ENCODE measurements around the gene MAP7.
"Not testable (repeated sequence)": the region's sequence is repeated elsewhere in the genome, so short reads cannot be mapped to it uniquely, and the experiment has no call there.

MAP7 gene
- total RNA-seq: 0.72 to 1.2 (median 0.82) reads per million in 4 experiments

DNA sequence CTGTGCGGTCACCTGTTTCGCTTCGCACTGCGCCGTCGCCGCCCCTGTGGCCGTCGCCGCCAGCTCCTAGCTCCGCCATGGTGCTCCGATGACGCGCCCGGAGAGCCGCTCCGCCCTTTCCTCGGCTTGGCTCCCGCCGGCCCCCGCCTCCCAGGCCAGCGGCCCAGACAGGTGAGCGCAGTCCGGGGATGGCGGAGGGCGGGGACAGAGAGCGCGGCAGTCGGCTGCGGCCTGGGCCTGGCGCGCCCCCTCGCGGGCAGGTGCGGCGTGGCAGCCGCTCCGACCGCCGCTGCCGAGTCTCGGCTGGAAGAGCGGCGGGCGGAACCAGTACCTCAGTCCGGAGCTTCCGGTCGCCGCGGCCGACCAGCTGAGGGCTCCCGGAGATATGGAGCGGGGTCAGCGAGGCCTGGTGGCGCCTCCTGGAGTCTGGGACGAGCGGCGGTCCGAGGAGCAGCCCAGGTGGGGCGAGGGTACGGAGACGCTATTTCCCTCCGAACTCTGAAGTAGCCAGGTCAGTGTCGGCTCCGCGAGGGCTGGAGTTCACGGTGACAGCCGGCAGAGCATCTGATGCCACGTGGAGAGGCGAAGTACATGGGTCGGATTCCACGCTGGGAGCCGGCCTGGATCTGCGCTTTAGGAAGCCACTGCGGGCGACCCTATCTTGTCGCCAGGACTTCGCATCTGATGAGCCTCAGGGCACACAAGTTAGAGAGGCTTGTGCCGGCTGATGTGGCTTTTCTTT lies at the start of gene MAP7:
Gene MAP7, minus strand, starts transcription at position 93 of the 742 bp plus-strand sequence. Its CDS starts 14 bp downstream, at position 79.
- DNase-seq: peak; percentile 24

DNA sequence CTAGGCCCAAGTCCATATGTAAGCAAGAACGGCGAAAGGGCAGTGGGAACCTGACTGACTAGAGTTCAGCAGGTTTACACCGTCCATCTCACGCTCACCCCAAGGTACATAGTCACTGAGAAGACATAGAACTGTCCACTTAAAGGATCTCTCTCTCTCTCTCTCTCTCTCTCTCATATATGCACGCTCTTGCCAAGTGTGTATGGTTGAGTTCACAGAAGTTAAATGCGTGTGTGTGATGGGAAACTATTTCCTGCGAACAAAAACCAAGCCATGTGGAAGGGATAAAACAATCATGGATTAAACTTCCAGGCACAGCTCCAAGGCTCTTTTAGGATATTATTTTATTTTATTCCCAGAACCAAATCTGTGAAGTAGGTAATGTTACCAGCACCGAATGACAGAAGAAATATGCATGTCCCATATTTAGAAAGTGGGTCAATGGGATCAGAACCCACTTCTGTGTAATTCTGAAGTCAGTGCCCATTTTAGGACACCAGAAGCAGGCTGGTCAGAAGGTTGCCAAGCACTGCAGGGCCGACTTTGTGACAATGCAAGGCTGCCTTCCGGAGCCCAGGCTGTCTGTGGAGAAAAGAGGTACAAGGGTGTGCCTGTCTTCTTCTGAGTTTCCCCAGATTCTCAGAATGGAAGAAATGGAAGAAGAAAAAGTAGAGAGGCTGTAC lies 49.2 kb upstream of the MAP7 start:
- DNase-seq: no peak

DNA sequence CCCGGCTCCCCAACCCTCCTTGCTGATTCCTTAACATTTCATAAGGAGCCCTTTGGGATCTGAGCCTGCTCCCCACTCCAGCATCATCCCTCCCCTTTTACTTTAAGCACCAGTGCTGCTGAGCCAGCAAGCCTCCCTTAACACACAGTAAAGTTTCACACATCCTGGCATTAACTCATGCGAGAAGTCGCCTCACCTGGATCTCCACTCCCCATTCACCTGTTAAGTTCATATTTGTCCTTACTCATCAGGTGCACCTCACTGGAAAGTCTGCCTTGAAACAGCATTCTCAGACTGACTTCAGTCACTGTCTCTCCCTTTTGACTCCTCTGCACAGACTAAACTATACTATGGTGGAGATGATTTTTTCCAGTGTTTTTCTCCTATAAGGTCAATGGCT lies 47.8 kb upstream of the MAP7 start:
- no peak for DNase-seq

DNA sequence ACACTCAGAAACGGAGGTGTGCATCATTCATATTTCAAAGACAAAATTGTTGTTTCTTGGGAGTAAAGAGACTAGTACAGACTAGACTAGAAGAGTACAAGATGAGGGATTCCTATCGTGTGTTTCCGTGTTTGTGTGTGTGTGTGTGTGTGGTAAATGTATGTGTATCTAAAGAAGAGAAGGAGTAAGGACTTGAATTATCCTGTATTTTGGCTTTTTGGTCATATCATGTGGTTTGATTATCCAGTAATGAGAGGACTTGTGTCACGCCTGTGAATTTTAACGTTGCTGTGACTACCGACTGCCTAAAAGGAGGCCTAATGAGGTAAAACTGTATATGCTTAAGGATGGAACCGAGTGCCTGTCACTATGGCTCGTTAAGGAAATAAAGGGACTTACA lies 44.4 kb upstream of the MAP7 start:
- DNase-seq: no peak

DNA sequence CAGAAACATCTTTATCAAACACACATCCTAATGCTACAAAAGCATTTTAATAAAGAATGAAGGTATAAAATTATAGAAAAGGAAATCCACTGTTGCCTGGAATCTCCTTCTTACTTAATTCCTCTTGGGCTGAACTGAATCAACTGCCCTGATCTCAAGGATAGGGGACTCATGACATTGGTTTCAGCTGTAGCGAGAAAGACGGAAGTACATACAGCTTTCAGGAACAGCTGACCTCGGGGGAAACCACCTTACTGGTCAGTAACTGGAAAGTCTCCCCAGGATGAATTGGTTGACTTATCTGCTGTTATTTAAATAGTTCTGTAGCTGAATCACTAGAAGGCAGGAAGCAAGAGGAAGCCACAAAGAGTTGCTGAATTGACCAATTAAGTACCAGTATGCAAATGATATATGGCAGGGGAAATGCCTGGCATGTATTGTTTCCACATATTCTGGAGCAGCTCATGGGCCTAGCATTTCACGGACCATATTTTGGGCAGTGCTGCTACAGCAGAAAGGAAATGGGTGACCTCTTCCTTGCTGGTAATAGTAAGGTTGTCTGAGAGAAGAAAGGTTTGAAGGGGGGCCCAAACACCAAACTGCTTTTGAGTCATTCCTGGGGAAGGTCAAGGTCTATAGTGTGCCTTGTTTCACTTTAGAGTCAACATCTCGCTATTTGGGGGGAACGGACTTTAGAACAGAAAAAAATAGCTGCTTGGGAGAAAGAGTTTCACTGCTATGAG lies 43.7 kb upstream of the MAP7 start:
- no peak for DNase-seq

DNA sequence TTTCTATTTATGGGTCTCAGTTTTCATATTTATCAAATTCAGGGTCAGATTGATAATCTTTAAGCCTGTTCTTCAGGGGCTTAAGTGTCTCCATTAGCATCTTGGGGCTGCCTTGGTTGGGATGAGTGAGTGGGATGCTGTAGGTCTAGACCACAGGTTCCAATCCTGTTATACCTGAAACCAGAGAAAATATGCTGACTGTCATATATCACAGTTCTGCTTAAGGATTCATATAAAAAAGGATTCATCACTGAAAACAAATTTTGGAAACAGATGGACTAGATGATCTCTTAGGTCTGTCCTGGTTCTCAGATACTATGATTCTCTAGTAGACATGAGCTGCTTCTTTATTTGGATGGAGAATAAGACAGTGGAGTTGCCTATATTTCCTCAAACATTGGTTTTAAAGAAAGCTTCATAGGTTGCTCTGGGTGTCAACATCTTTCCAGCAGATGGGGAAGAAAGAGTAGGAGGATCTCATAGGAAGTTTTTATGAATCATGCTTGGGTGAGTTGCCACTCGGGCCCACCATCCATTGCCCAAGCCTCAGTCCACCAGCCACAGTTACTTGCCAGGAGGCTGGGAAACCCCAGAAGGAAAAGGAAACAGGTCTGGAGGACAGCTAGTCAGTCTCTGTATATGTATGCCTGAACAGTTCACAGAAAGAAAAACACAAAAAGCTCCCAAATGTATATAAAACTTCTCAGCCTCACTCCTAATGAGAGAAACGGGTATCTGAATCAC lies 42.9 kb upstream of the MAP7 start:
- DNase-seq: no peak

DNA sequence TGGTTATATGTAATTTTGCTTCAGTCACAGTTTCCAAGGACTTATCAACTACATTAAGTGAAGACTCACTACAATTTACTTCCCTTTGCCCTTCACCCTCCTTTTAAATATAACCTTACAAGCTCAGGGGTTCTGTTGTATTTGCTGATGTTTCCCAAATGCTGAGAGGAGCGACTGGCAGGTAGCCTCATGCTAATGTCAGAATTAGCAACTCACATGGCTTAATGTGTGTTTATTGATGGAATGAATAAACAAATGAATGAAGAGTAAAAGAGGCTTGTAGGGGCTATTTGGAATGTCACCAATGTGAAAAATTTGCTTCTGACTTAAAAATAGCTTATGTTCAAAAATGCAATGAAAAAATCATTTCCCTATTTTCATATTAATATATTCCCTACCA lies 41.4 kb upstream of the MAP7 start:
- no peak for DNase-seq

DNA sequence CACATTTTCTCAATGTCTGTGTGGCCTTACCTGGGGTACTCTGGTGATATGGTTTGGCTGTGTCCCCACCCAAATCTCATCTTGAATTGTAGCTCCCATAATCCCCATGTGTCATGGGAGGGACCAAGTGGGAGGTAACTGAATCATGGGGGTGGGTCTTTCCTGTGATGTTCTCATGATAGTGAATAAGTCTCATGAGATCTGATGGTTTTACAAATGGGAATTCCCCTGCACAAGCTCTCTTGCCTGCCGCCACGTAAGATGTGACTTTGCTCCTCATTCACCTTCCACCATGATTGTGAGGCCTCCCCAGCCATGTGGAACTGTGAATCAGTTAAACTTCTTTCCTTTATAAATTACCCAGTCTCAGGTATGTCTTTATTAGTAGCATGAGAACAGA lies 40.6 kb upstream of the MAP7 start:
- not testable (repeated sequence) for DNase-seq

DNA sequence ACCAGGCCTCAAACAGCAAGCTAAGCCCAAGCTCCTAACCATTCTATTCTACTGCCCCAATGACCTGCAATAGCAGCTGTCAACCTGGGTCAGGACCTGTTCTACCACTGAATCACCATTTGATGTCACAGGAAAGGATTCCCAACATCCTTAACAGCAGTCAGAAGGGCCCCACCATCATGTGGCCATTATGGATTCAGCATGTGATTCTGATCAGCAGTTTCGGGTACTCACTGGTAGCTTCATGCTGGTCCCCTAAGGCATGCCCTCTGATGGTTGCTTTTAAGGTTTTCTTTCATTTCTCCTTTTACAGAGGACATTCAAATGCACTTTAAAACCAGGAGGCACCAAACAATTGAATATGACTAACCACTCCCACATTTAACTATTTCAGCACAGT lies 37.3 kb upstream of the MAP7 start:
- no peak for DNase-seq

DNA sequence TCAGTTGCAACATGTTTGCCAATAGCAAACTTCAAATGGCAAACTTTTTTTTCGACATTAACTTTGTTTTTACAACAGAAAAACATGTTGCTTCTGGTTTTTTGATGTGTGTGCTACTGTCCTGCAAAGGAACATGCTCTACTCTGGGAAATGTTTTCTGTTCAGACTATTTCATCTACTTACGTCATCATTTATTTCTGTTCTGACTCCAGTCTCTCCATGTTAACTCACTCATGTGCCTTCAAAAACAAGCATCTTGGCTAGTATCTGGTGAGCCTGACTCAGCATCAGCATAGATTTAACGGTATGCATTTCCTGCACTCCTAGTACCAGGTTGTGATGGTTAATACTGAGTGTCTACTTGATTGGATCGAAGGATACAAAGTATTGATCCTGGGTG lies 36.1 kb upstream of the MAP7 start:
- no peak for DNase-seq

DNA sequence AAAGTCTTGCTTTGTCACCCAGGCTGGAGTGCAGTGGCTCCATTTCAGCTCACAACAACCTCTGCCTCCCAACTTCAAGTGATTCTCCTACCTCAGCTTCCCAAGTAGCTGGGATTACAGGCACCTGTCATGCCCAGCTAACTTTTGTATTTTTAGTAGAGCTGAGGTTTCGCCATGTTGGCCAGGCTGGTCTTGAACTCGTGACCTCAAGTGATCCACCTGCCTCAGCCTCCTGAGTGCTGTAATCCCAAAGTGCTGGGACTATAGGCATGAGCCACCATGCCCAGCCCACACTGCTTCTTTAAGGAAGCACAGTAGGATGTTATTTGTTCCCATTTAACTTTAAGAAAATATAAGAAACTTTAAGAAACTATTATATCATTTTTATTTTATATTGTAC lies 35.3 kb upstream of the MAP7 start:
- not testable (repeated sequence) for DNase-seq

DNA sequence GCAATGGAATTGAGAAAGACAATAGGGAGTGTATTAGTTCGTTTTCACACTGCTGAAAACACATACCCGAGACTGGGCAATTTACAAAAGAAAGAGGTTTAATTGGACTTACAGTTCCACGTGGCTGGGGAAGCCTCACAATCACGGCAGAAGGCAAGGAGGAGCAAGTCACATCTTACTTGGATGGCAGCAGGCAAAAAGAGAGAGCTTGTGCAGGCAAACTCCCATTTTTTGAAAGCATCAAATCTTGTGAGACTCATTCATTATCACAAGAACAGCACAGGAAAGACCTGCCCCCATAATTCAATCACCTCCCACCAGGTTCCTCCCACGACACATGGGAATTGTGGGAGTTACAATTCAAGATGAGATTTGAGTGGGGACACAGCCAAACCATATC lies 34.1 kb upstream of the MAP7 start:
- not testable (repeated sequence) for DNase-seq

DNA sequence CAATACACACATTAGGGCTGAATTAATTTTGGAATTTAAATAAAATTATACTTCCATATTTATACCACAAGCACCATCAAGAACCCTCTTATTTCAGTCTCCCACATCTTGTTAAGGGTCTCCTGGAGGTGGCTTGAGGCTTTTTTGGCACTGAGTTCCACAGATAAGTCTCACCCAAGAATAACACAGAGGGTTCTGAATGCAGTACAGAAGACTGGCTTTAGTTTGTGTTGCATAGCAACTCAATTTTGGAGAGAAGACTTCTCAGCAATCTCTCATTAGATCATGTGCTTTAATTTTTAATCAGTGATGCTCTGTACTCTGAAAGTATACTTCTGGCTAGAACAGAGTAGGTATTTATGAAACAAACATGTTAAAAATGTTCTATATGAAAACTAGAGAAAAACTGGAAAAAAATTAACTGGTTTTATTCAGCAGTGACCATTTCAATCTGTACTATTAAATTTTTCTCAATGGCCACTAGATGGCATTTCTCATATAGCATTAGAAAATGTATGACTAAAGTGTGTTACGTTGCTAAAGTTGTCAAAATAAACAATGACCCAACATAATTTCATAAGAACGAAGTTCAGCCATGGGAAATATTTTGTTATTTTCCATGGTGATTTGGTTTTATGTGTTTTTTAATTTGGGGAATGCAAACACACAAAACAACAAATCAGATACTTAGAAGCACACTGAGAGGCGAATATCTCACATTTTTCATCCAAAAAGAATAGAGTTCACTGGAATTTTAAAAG lies 32.7 kb upstream of the MAP7 start:
- DNase-seq: no peak

DNA sequence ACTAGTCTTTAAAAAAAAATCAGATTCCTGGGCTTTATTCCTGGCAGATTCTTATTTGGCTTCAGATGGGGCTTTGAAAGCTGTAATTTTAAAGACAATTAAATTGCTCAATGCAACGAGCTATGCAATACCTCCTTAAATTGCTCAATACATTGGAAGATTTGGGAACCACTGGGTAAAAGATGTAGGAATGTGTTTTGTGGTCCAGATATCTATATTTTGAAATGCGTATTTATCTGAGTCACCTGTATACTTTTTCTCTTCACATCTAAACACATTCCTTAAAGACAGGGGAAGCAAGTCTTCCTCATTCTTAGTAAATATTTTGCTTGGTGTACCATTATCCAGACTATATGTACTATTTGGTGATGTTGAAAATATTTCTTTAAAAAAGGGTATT lies 29.6 kb upstream of the MAP7 start:
- DNase-seq: no peak

DNA sequence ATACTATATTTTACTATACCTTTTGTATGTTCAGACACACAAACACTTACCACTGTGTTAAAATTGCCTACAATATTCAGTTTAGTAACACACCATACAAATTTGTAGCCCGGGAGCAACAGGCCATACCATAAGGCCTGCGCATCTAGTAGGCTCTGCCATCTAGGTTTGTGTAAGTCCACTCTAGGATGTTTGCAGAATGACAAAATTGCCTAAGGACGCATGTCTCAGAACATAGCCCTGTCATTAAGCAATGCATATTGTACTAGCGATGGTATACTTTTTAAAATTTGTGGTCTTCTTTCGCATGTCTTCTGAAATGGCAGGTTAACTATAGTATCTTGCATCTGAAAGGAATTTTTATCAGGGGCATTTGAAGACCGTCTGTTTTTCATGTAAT lies 26.6 kb upstream of the MAP7 start:
- DNase-seq: no peak

DNA sequence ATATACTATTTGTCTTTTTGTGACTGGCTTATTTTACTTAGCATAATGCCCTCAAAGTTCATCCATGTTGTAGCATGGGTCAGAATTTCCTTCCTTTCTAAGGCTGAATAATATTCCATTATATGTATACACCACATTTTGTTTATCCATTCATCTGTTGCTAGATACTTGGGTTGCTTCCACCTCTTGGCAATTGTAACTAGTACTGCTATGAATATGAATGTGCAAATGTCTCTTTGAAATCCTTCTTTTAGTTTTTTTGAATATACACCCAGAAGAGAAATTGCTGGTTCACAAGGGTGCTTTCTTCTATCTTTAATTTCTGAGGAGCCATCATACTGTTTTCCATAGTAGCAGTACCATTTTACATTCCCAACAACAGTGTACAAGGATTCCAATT lies 21.3 kb upstream of the MAP7 start:
- DNase-seq: no peak

DNA sequence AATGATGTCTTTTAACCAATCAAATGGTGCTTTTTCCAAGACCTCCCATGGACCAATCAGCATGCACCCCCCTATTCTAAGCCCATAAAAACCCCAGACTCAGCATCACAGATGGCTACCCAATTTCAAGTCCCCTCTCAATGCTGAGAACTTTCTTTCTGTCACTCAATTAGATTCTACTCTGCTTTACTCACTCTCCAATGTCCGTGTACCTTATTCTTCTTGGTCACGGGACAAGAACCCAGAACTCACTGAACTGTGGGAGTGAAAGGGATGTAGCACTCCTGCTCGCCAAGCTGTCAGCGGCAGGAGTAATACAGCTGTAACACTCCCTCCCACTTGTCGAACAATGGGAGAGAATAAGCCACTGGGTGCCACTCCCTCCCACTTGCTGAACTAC lies 20.8 kb upstream of the MAP7 start:
- DNase-seq: no peak

DNA sequence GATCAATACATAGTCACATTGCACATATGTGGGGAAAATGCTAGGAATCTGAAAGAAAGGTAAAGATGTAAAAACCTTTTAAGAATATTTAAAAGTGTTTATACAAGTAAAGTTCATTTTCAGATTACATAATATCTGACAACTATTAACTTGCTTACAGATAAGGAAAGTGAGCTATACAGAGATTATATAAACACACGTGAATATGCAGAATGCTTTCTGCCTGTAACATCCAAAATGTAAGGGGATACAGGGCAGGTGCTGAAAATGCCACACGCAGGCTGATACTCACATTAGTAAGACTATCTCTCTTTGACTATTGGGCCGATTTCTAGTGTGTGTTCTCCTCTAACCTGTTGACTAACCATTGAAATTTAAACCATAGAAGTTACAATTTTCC lies 17.9 kb upstream of the MAP7 start:
- no peak for DNase-seq

DNA sequence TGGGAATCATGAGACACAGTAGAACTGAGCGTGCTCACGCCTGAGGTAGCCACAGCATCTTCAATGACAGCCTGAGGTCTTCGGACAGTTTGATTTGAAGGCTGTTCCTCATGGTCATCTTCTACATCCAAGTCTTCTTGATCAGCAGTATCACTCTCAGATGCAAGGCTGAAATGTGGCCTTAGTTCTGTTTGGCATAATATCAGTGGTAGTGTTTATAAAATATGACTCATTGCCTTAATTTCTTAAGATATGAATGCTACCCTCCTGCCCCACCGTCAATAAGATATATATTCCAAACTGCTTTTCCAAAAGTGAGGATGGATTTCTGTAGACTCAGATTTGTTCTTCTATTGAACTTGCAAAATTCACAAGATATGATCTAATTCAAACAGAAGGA lies 17.5 kb upstream of the MAP7 start:
- no peak for DNase-seq

DNA sequence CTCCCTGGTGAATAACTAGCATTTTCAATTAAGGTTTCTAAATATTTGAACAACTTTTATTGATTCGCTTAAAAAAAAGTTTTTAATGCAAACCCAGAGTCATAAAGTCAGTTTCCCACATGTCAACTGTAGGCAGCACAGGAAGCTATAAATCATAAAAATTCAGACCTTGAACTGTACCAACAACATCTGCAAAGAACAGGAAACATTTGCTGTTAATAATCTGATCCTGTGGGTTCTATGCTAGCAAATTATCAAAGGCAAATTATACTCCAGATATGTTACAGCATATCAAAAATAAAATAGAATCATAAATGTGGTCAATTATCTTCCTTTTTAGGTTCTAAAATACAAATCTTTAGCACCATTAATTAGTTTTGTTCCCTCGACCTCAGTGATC lies 16.6 kb upstream of the MAP7 start:
- DNase-seq: no peak

DNA sequence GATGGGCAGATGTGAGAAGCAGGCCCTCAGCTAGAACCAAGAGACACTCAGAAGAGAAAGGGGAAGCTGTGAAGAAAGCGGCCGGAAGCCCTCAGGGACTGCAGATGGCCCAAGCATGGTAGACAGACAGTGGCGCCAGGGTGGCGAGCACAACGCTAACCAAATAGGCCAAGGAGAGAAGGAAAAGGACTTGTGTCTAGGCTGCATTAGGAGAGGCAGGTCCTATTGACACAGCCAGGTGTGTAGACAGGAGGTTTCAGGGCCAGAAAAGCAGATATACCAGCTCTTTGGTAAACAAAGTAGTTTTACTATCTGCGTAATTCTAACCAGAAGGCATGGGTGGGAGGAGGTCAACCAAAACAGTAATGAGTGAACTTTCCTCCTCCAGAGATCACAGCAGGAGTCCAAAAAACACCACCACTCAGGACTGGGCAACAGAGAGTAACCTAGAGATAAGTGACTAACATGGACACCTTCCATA lies 15.8 kb upstream of the MAP7 start:
- no peak for DNase-seq

DNA sequence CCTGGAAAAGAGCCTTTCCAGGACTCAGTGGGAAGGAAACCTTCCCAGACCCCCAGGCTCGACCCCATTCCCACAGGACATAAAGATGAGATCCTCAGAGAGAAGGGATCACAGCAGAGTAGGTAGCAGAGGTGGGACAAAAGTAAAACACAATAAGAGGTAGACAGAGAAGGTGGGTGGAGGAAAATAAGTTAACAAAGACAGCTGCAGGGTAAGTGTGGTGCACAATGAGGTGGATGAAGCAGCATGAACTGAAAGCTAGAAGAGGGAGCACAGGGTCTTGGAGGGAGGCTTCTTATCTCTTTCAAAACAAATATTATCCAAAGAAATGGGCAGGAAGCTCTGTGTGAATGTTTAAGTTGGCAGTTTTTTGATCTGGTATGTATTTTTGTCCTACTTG lies 14.0 kb upstream of the MAP7 start:
- DNase-seq: no peak
